Liver (tissue), 9 donors: ENCODE measurements around the gene FRMD6. TPM values are rescaled to one million over a fixed set of nuclear protein-coding genes. Genes with fewer than 3 reads are reported as not detected.

ENCODE experiments used
- DNase-seq: peaks from one replicate; pipeline ENCODE4 v3.0.0-alpha.2; 2017; ENCODE audit warnings: low spot score
- H3K27ac ChIP-seq, 2 donors: one replicate each; pipeline ENCODE4 v1.7.0; 2013; ENCODE audit warnings: inconsistent platforms in 2 of 2, low read length in 2 of 2, control low read depth in 1 of 2, low read depth in 1 of 2, mild to moderate bottlenecking in 1 of 2
- H3K27me3 ChIP-seq, 4 donors: one replicate each; pipeline versions ENCODE4 v1.6.1 to v1.7.0; 2013; ENCODE audit warnings: low read length in 3 of 4, inconsistent platforms in 1 of 4, mild to moderate bottlenecking in 1 of 4, moderate library complexity in 1 of 4; ENCODE audit not compliant: control insufficient read depth in 4 of 4, insufficient read depth in 4 of 4
- H3K36me3 ChIP-seq, 4 donors: one replicate each; pipeline versions ENCODE4 v1.6.1 to v1.7.0; 2013; ENCODE audit warnings: low read length in 3 of 4, mild to moderate bottlenecking in 3 of 4, low read depth in 1 of 4, moderate library complexity in 1 of 4; ENCODE audit not compliant: control insufficient read depth in 4 of 4, insufficient read depth in 3 of 4
- H3K4me1 ChIP-seq, 4 donors: one replicate each; pipeline versions ENCODE4 v1.6.1 to v1.7.0; 2013; ENCODE audit warnings: low read length in 3 of 4, mild to moderate bottlenecking in 3 of 4, moderate library complexity in 1 of 4; ENCODE audit not compliant: control insufficient read depth in 4 of 4, insufficient read depth in 4 of 4
- H3K4me3 ChIP-seq, 3 donors: one replicate each; pipeline versions ENCODE4 v1.6.1 to v1.7.0; 2013; ENCODE audit warnings: low read length in 3 of 3, control low read depth in 1 of 3, low read depth in 1 of 3, mild to moderate bottlenecking in 1 of 3
- H3K9ac ChIP-seq, 2 donors: one replicate each; pipeline ENCODE4 v1.7.0; 2013; ENCODE audit warnings: low read length in 2 of 2, mild to moderate bottlenecking in 2 of 2, moderate library complexity in 2 of 2, control low read depth in 1 of 2, low read depth in 1 of 2
- H3K9me3 ChIP-seq, 4 donors: one replicate each; pipeline versions ENCODE4 v1.6.1 to v1.7.0; 2013; ENCODE audit warnings: low read length in 3 of 4; ENCODE audit not compliant: control insufficient read depth in 4 of 4
- EGR1 ChIP-seq, 2 donors: IDR thresholded peaks; 2 replicates each; pipeline ENCODE4 v1.6.1; 2016 to 2018; ENCODE audit warnings: antibody characterized with exemption in 2 of 2, low read depth in 2 of 2
- FOXA1 ChIP-seq: IDR thresholded peaks from 2 replicates; pipeline ENCODE4 v1.6.1; 2016; ENCODE audit warnings: antibody characterized with exemption
- FOXA2 ChIP-seq: IDR thresholded peaks from 2 replicates; pipeline ENCODE4 v1.6.1; 2016; ENCODE audit warnings: antibody characterized with exemption
- GABPA ChIP-seq, 2 donors: IDR thresholded peaks in 1 of 2; conservative IDR thresholded peaks in 1 of 2; 2 replicates each; pipeline ENCODE4 v1.6.1; 2016; ENCODE audit warnings: antibody characterized with exemption in 2 of 2, mild to moderate bottlenecking in 1 of 2, moderate library complexity in 1 of 2
- HNF4A ChIP-seq, 2 donors: conservative IDR thresholded peaks; 2 replicates each; pipeline ENCODE4 v1.6.1; 2016; ENCODE audit warnings: antibody characterized with exemption in 2 of 2, mild to moderate bottlenecking in 2 of 2
- HNF4G ChIP-seq: IDR thresholded peaks from 2 replicates; pipeline ENCODE4 v1.6.1; 2016; ENCODE audit warnings: antibody characterized with exemption
- JUND ChIP-seq, 2 donors: IDR thresholded peaks; 2 replicates each; pipeline ENCODE4 v1.6.1; 2016; ENCODE audit warnings: antibody characterized with exemption in 2 of 2
- NR2F2 ChIP-seq: IDR thresholded peaks from 2 replicates; pipeline ENCODE4 v1.6.1; 2016; ENCODE audit warnings: antibody characterized with exemption
- RAD21 ChIP-seq, 2 donors: IDR thresholded peaks; 2 replicates each; pipeline ENCODE4 v1.6.1; 2016; ENCODE audit warnings: antibody characterized with exemption in 2 of 2, mild to moderate bottlenecking in 2 of 2
- REST ChIP-seq: IDR thresholded peaks from 2 replicates; pipeline ENCODE4 v1.6.1; 2016; ENCODE audit warnings: antibody characterized with exemption, mild to moderate bottlenecking
- RXRA ChIP-seq, 2 donors: IDR thresholded peaks; 2 replicates each; pipeline ENCODE4 v1.6.1; 2017 to 2018; ENCODE audit warnings: antibody characterized with exemption in 2 of 2, mild to moderate bottlenecking in 1 of 2
- SP1 ChIP-seq: IDR thresholded peaks from 2 replicates; pipeline ENCODE4 v1.6.1; 2018; ENCODE audit warnings: antibody characterized with exemption, mild to moderate bottlenecking
- TAF1 ChIP-seq: conservative IDR thresholded peaks from 2 replicates; pipeline ENCODE4 v1.6.1; 2016; ENCODE audit warnings: antibody characterized with exemption, mild to moderate bottlenecking
- YY1 ChIP-seq: IDR thresholded peaks from 2 replicates; pipeline ENCODE4 v1.6.1; 2016; ENCODE audit warnings: antibody characterized with exemption, mild to moderate bottlenecking
- WGBS: extraction: QIAGEN DNeasy Blood & Tissue Kit; methylation state at CpG from one replicate; pipeline ENCODE4 v1.1.7; 2013; 5-methylcytosine and 5-hydroxymethylcytosine counted together
- polyA plus RNA-seq, 2 donors: library from polyadenylated mRNA; stranded (reverse) in 1 of 2; unstranded in 1 of 2; fragments of 200-250 nt in 1 of 2; fragments of >200 nt in 1 of 2; fragmentation: Nextera tagmentation in 1 of 2; extraction: Ambion mirVana in 1 of 2; gene quantifications; one replicate each; pipeline versions ENCODE4 v1.2.1 to v1.2.3, GENCODE V29; 2013 to 2015
- total RNA-seq, 2 donors: library from RNA; depleted of rRNA; stranded (reverse); fragments of >200 nt; gene quantifications; one replicate each; pipeline ENCODE4 v1.2.3, GENCODE V29; 2014
- TF ChIP-seq, protein P1 (sequence below): fragments of 150-350 bp; IDR thresholded peaks from 2 replicates; pipeline ENCODE4 v1.5.1; 2017; ENCODE audit warnings: improper control_type of control experiment, low read depth, low read length; ENCODE audit not compliant: missing input control
- TF ChIP-seq, protein P2 (sequence below): IDR thresholded peaks from 2 replicates; pipeline ENCODE4 v1.6.1; 2016; ENCODE audit warnings: antibody characterized with exemption
- TF ChIP-seq, protein P3 (sequence below): IDR thresholded peaks from 2 replicates; pipeline ENCODE4 v1.6.1; 2016; ENCODE audit warnings: antibody characterized with exemption
- donor health status: healthy.
- donor health status: healthy.
- donor health status: healthy.
- donor health status: healthy.
- donor health status: healthy.

The FRMD6 gene
- total and polyA plus RNA-seq, 4 donors = 2.4 to 10.0 (median 3.4) TPM

GRCh38 chr14:51717766-51718165 lies 66.1 kb downstream of the FRMD6 start:
- H3K4me1 ChIP-seq = no peaks in the 10 kb centered on the region
- no peak for DNase-seq
- no peak overlapping the region for H3K9ac ChIP-seq
- H3K4me3 ChIP-seq = no peak overlapping the region
- H3K9me3 ChIP-seq = no peaks in the 10 kb centered on the region
- TF ChIP-seq JUND (IDR thresholded peaks at IDR 0.05) (no peak), SP1 (no peak), FOXA2 (no peak), YY1 (no peak), RXRA (IDR thresholded peaks at IDR 0.05) (no peak), RAD21 (IDR thresholded peaks at IDR 0.05) (no peak), NR2F2 (no peak), FOXA1 (no peak), EGR1 (IDR thresholded peaks at IDR 0.05; ENCODE audit: low read depth in 2 of 2) (no peak), TAF1 (no peak), HNF4A (conservative IDR thresholded peaks at IDR 0.05) (no peak), HNF4G (no peak)
- TF ChIP-seq, protein P1, sequence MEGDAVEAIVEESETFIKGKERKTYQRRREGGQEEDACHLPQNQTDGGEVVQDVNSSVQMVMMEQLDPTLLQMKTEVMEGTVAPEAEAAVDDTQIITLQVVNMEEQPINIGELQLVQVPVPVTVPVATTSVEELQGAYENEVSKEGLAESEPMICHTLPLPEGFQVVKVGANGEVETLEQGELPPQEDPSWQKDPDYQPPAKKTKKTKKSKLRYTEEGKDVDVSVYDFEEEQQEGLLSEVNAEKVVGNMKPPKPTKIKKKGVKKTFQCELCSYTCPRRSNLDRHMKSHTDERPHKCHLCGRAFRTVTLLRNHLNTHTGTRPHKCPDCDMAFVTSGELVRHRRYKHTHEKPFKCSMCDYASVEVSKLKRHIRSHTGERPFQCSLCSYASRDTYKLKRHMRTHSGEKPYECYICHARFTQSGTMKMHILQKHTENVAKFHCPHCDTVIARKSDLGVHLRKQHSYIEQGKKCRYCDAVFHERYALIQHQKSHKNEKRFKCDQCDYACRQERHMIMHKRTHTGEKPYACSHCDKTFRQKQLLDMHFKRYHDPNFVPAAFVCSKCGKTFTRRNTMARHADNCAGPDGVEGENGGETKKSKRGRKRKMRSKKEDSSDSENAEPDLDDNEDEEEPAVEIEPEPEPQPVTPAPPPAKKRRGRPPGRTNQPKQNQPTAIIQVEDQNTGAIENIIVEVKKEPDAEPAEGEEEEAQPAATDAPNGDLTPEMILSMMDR = no peak
- TF ChIP-seq, protein P2, sequence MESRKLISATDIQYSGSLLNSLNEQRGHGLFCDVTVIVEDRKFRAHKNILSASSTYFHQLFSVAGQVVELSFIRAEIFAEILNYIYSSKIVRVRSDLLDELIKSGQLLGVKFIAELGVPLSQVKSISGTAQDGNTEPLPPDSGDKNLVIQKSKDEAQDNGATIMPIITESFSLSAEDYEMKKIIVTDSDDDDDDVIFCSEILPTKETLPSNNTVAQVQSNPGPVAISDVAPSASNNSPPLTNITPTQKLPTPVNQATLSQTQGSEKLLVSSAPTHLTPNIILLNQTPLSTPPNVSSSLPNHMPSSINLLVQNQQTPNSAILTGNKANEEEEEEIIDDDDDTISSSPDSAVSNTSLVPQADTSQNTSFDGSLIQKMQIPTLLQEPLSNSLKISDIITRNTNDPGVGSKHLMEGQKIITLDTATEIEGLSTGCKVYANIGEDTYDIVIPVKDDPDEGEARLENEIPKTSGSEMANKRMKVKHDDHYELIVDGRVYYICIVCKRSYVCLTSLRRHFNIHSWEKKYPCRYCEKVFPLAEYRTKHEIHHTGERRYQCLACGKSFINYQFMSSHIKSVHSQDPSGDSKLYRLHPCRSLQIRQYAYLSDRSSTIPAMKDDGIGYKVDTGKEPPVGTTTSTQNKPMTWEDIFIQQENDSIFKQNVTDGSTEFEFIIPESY = no peak
- TF ChIP-seq, protein P3, sequence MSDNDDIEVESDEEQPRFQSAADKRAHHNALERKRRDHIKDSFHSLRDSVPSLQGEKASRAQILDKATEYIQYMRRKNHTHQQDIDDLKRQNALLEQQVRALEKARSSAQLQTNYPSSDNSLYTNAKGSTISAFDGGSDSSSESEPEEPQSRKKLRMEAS = no peak
- no peaks in the 10 kb centered on the region for H3K27me3 ChIP-seq
- H3K27ac ChIP-seq = no peak overlapping the region
- peaks cover 0 to 30% (median 26%) of the 10 kb centered on the region in 4 donors for H3K36me3 ChIP-seq
- 98% methylated on average over 3 of the region's 3 CpGs for WGBS

DNA sequence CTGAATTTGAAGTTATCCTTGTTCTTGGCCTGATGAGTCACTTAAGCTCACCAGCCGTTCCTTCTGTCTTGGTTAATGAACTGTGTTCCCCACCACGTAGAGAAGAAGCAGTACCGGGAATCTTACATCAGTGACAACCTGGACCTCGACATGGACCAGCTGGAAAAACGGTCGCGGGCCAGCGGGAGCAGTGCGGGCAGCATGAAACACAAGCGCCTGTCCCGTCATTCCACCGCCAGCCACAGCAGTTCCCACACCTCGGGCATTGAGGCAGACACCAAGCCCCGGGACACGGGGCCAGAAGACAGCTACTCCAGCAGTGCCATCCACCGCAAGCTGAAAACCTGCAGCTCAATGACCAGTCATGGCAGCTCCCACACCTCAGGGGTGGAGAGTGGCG lies 68.2 kb downstream of the FRMD6 start:
- TF ChIP-seq EGR1 (IDR thresholded peaks at IDR 0.05; ENCODE audit: low read depth in 2 of 2) (no peak), GABPA (IDR thresholded peaks at IDR 0.05 in 1 of 2, conservative IDR thresholded peaks at IDR 0.05 in 1 of 2) (no peak), FOXA2 (no peak), SP1 (no peak), NR2F2 (no peak), REST (no peak), RXRA (IDR thresholded peaks at IDR 0.05) (no peak), FOXA1 (no peak), HNF4G (no peak)
- TF ChIP-seq, protein P2 = no peak
- Histone ChIP-seq H3K9ac (no peak overlapping the region), H3K4me1 (no peaks in the 10 kb centered on the region), H3K4me3 (no peak overlapping the region), H3K27me3 (no peaks in the 10 kb centered on the region), H3K27ac (no peak overlapping the region), H3K9me3 (no peaks in the 10 kb centered on the region), H3K36me3 (peaks cover 3 to 44% (median 29%) of the 10 kb centered on the region in 4 donors)
- 92% methylated on average over 17 of the region's 17 CpGs for WGBS
- no peak for DNase-seq
